NCI-H2196 treated with DMSO at 0.1 percent for 48 hours (cell line): ENCODE data around the gene MYO1B.

ENCODE experiments used
- DNase-seq: peaks from one replicate; lab custom pipeline; 2025; ENCODE audit not compliant: unreplicated experiment; lab: John Stamatoyannopoulos, UW

MYO1B gene

DNA sequence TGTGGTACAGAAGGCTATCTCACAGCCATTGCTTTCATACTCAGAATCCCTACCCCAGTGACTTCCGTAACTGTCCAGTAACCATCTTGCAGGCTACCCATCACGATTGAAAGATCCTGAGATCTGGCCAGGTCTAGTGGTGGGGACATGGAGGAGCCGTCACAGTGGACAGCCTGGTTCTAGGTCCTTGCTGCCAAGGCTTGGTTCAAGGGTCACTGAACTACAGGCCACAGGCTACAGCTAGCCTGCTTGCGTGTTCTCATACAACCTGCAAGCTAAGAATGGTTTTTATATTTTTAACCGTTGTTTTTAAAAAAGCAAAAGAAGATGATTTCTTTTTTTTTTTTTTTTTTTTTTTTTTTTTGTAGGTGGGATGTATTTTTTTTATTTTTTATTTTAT, 151.6 kb downstream of the MYO1B start:
- no peak for DNase-seq

DNA sequence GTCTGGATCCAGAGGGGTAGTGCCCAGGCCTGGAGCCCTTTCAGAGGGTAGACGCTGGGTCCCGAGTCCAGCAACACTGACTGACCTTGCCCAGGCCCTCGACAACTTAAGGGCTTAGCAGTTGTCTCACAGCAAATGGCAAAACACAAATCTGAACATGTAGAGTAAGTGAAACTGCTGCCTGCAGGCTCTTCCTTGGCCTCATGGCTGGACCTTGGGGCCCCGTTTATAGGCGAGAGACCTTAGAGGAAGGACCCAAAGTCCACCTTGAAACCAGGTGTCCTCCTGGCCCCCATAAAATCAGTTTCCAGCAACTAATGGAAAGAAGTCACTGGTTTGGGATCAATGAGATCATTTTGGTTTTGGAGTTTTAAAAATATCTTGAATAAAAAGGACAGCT, 154.4 kb downstream of the MYO1B start:
- DNase-seq, result no peak

DNA sequence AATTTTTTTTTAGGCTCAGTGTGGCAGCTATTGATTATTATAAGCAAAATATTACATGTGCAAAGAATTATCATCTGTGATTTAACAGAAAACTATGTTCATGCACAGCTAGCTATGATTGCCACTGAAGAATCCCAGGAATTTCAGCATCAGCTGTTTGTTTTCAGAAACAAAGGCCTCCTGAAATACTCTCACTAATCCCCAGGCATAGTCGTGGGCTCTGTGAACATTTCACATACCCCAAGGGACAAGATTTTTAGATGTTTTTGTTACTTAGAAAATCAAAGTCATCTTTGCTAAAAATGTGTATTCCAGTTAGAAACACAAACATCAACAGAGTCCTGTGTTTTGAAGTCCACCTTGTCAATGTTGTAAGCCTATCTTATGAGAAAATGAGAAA, 156.1 kb downstream of the MYO1B start:
- no peak for DNase-seq

DNA sequence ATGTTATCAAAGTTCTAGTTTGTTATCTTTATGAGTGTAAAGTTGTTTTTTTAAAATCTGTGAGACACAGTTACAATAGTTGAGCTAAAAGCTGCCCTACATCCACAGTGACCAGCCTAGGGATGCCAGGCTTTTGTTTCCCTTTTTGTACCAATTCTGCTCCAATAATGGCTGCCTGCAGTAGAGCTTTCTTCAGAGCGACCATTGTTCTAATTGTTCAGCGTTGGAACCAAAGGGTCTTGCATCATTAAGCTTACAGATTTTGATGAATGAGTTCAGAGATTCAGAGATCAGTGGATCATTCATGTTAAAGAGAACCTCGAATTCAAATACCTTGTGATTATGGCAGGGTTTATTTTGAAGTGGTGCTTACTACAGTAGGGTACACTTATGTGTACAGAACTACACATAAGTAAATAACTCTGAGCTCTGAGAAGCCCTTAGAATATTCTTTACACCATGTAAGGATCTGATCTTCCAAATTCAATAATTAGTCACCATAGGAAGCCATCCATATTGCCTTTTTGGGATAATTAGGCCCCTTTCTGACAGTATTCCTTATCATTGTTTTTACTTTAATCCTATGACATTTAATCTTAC, 157.9 kb downstream of the MYO1B start:
- no peak for DNase-seq

DNA sequence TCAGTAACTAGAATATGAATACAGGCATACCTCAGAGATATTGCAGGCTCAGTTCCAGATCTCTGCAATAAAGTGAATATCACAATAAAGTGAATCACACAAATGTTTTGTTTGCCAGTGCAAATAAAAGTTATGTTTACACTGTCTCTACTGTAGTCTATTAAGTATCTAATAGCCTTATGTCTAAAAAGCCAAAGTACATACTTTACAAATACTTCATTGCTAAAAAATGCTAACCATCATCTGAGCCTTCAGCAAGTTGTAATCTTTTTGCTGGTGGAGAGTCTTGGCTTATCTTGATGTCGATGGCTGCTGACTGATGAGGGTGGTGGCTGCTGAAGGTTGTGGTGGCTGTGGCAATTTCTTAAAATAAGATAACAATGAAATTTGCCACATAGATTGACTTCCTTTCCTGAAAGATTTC, 159.4 kb downstream of the MYO1B start:
- DNase-seq, result no peak

DNA sequence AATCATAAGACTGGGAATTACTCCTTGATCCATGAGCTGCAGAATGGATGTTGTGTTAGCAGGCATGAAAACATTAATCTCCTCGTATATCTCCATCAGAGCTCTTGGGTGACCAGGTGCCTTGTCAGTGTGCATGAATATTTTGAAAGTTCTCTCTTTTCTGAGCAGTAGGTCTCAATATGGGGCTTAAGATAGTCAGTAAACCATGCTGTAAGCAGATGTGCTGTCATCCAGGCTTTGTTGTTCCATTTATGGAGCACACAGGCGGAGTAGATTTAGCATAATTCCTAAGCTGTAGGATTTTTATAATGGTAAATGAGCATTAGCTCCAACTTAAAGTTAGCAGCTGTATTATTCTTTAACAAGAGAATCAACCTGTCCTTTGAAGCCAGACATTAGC, 160.3 kb downstream of the MYO1B start:
- DNase-seq, result no peak

DNA sequence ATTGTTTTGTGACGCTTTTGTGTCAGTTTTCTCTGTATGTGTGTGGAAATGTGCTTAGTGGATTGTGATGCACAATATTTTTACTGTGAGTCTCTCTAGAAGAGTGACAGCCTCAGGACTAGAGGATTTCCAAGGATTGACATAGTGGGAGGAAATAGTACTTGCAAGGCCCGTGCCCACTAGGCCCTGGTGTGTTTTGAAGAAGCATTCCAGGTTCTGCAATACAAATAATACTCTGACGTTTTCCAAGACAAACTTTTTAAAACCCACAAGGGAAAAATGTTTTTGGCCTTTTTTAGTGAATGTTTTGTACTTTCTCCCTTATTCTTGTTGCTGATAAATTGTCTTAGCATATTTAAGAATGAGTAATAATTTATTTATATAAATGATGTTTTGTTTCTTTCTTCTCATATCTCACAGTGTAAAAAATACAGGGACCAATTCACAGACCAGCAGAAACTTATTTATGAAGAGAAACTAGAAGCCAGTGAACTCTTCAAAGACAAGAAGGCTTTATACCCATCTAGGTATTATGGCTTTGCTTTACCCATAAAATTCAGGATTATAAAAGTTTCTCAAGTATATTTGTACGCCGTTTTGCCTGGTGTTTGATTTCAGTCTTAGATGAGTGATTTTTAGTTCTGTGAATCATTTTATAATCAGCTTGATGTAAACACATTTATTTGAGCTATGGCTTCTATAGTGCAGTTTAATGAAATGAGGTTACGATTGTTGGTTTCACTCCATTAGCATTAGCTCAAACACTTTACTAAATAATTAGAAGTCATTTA, 165.6 kb downstream of the MYO1B start:
- DNase-seq, result no peak

DNA sequence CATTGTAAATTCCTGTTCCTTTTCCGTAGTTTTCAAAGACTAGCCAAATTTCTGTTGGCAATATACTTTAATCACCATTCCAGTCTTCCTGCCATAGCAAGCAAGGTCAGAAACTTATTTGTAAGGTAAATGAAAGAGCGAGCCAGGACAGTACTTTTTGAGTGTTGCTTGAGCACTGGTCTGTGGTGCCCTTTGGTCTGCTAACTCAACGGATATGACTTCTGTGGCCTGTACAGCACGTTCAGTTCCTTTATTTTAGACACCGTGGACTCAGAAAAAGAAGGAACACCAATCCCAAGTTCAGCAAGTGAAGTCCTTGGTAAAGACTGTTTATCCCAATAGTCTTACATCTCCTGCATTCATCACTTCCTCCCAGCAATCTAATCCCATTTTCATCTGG, 166.3 kb downstream of the MYO1B start:
- DNase-seq, result no peak

DNA sequence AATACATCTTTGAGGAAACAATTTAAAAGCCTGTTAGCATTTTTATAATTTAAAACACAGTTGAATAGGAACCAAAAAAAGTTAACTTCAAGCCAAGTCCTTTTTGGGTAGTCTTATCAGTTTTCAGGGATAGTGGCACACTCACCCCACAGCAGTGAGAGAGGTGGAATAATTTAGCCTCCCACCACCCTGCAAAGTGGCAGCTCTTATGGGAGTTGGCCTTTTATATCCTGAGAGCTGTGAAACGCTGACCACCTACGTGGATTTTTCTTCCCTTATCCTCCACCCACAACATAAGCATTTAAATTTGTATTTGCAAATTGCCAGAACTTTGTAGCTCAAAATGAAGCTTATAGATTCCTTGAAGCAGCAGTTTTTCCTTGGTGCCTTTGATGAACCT, 167.1 kb downstream of the MYO1B start:
- no peak for DNase-seq

DNA sequence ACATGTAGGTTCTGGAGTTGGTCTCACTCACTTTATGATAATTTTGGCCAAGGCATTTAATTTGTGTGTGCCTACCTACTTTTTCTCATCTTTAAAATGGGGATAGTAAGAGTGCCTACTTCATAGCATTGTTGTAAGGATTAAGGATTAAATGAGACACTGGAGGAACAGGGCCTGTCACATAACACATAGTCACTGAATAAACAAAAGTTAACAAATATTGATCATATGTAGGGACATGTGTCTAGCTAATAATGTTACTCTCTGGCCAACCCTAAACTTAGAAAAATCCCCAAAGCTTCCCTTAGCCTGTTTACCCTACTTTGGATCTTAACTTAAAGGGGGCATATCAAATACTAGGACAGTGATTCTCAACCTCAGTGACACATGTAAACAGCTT, 169.9 kb downstream of the MYO1B start:
- DNase-seq, result no peak

DNA sequence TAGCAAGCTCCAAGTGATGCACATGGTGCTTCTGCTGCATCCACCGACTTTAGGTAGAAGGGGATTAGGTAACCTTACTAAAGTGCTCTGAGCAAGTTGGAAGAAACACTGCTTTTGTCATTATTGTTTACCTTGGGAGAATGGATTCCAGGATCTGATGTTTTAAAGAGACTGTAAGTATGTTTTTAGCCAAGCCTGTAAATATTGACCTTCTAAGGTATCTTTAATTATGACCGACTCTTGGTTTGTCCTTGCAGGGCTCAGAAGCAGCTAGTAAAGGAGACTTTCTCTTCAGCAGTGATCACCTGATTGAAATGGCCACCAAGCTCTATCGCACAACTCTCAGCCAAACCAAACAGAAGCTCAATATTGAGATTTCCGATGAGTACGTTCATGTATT, 170.7 kb downstream of the MYO1B start:
- DNase-seq, result no peak

DNA sequence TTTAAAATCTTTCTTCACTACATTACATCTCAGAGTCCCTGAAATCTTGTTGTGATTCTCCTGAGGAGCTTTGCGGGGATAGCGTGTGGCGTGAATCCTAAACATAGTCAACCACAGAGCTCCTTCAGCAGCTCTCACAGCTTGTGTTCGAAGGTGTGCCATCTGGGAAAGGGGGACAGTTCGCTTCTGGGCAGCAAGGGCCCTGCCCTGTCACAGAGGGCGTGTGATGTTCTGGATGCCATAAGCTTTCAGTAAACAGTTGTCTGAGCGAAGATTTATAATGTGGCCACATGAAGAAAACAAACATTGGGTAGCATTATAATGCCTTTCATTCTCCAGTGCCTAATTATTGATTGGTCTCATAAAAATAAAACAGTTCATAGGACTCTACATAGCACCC, 172.5 kb downstream of the MYO1B start:
- no peak for DNase-seq

DNA sequence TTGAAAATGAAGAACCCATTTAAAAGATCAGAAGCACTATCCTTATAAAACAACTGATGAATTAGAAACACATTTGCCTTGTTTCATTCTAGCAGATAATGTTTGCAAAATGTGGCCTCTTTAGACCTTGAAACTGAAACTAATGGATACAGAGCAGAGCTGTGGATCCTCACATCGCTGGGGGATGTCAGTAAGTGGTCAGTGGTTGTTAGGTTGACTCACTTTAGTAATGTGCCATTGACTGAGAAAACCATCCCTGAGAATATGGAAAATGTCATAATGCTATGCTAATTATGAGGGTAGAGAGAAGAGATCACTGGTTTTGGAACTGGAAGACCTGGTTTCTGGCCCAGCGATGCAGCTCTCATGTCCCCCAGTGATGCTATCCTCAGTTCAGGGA, 176.7 kb downstream of the MYO1B start:
- no peak for DNase-seq

DNA sequence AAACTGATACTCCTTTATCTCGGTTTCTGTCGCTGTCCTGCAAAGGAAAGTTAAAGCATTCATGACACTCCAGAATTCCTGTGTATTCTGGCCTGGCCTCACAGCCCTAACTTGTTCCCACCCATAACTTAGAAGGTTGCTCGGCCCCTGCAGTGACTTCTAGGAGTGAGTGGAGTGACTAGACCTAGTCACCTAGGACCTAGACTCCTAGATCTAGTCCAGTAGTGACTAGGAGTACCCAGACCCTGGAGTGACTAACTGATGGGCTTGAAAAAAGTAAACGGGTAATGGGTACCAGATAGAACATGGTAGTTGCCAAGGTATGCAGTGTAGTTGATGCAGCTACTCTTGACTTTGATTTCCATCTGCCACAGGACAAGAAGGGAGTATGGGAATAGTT, 181.8 kb downstream of the MYO1B start:
- no peak for DNase-seq

DNA sequence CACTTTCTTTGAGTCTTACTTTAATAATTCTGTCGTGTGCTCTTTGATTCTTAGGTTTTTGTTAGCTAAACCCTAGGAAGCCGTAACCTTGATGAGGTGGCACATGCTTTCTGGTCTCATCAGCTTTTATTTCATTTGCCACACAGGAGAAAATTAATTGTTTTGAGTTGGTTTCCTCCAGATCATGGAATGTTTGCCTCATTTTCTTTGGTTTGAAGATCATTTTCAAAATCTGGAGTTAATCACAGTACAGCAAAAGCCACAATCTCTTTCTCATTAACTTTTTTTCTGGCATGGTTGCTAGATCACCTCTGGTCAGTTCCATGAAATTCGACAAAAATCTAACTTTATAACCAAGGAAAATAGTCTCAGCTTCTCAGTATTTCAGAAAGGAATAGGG, 182.9 kb downstream of the MYO1B start:
- no peak for DNase-seq

DNA sequence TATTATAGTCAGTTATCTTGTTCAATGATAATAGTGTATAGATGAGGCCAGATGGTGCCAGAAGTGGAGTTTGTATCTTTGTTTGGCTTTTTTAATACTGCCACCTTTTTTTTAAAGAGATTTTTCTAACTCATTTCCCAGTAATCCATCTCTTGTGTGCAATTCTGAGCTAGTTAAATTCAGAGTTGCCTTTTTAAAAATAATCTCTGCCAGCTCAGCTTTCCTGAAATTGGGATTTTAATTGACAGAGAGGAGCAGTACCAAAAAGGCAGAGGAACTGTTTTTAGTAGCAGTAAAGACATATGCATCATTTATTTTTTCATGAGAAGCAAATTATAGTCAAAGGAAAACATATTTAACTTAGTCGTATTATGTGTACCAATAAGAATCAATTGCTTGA, 185.3 kb downstream of the MYO1B start:
- no peak for DNase-seq

DNA sequence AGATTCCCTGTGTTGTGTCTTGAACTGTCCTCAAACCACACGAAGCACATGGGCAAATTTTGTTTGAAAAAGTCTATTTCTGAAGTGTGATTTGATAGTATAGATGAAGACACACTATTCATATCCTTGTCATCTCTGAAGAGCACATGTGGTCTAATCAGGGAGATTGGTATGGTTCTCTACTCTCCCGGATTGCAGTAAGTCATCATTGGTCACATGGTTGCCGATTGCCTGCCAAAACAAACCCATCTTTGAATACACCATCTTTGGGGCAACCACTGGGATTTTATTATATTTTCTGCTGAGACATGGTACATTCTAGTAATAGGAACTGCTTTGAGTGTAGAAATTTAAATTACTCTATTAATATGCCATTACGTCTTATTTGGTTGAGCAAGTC, 186.9 kb downstream of the MYO1B start:
- DNase-seq, result no peak

DNA sequence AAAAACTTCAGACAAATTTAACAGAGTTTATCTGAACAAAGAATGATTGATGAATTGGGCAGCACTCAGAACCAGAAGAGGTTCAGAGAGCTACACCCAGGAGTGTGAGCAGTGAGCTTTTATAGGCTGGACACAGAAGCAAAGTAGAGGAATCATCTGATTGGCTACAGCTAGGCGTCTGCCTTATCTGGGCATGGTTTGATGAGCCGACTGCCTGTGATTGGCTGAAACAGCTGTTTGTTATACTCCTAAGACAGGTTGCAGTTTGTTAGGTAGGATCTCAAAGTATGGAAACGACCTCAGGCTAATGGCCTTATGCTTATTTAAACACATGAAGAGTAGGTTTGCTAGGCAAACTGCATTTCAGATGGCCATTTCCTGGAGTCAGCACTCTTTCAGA, 188.9 kb downstream of the MYO1B start:
- DNase-seq, result no peak

DNA sequence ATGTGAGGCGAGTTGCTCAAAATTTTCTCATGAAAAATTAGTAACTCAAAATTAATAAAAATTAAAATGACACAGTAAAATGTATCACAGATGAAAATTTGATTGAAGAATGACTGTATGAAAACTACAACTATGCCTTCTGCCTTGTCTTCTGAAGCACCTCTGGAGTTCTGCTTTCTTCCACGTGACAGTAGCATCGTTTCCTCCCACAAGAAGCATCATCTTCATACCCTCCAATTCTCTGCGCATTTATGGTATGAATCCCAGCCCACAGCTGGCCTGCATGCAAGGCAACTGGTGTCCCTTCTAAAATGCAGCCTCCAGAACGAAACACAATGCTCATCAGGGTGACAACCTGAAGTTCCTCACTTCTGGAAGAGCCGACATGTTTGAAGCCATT, 189.9 kb downstream of the MYO1B start:
- DNase-seq, result no peak

DNA sequence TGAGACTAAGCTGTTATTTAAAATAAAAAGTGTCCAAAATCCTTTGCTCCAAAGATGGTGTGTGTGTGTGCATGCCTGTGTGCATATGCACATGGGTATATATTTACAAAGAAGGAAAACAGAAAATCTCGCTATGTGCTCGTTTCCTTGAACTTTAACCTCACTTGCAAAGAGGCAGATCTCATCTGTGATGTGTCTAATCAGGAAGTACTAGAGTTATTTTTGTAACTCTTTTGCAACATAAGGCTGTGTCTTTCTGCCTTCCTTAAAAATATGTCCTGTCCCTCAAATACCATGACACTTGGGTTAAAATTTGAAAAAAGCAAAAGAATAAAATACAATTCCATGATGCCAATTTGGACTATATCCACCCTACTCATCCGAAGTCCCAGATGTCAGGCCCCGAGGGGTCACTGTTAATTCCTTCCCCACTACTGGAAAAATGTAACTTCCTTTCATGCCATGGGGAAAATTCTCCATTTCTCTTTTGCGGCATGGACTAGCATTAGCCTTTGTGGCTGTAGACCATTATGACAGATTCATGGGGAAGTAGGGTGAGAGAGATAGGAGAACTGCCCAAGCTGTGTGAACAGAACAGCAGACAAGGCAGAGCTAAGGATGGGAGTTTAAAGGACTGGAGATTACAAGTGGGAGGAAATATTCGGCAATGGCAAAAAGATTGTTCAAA, 191.3 kb downstream of the MYO1B start:
- no peak for DNase-seq

DNA sequence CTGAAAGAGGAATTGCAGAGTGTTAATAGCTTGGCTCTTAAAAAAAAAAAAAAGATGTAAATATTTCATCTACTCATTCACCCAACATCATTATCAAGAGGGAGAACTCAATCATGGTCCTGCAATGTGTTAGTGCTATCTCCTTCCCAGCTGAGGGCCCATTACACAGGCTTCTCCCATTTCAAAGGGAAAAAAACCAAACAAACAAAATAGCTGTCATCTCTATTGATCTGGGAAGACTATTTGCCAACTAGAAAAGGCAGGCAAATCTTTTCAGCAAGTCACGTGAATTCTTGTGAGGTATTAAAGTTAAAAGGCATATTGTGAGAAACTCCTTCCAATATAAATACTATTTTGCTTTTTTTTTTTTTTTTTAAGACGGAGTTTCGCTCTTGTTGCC, 194.3 kb downstream of the MYO1B start:
- DNase-seq, result no peak

DNA sequence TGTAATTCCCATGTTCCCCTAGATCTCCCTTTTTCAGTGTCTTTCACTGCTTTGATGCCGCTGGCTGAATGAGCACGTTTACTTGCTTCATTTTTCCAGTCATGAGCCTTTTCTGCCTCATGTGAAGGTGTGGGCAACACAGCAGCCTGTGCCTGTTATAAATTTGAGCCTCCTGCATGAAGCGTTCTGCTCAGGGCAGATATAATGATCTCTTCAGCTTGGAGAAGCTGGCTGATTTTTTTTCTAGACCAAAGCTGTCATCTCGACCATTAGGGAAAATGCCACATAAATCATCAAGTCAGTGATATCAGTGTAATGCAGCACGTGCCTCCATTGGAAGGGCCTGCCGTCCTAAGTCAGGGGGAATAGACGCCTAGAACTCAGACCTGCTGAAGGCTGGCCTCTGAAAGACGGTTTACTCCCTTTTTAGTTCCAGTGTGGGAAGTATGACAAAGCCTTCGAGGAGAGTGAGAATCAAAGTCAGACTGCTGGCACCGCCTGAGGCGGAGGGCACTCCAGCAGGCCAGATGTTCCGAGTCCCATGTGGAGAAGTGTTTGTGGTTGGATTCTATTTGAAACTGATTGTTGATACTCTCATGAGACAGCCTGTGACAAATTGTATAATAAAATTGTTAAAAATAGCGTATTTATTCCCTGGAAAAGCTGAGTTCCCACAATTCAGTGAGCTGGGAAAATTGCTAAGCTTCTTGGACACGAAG, 196.5 kb downstream of the MYO1B start:
- DNase-seq, result no peak
